ENCODE data around the gene IGHMBP2.

The IGHMBP2 gene

GRCh38 chr11:68941324-68942094, 37.8 kb downstream of the IGHMBP2 start:
- ATAC-seq, result no peak

GRCh38 chr11:68942095-68942620, 38.5 kb downstream of the IGHMBP2 start:
- no peak for ATAC-seq

GRCh38 chr11:68942751-68943271, 39.1 kb downstream of the IGHMBP2 start:
- no peak for ATAC-seq

- no peak for ATAC-seq
Measured at GRCh38 chr11:68946416-68947090, 42.9 kb downstream of the IGHMBP2 start.

- ATAC-seq, result no peak
Measured at GRCh38 chr11:68947151-68947550, 43.5 kb downstream of the IGHMBP2 start.

- ATAC-seq, result no peak
Measured at GRCh38 chr11:68948496-68948895, 44.8 kb downstream of the IGHMBP2 start.

GRCh38 chr11:68948935-68949334, 45.2 kb downstream of the IGHMBP2 start:
- ATAC-seq, result no peak

- no peak for ATAC-seq
Measured at GRCh38 chr11:68950270-68950669, 46.6 kb downstream of the IGHMBP2 start.

- ATAC-seq, result no peak
Measured at GRCh38 chr11:68950762-68951161, 47.1 kb downstream of the IGHMBP2 start.

GRCh38 chr11:68954836-68955606, 51.3 kb downstream of the IGHMBP2 start:
- ATAC-seq, result no peak

- ATAC-seq, result no peak
Measured at GRCh38 chr11:68955607-68955958, 51.9 kb downstream of the IGHMBP2 start.

GRCh38 chr11:68956142-68956541, 52.5 kb downstream of the IGHMBP2 start:
- ATAC-seq, result peak in 1 of 2 donors; percentile 24

GRCh38 chr11:68956547-68957254, 53.0 kb downstream of the IGHMBP2 start:
- ATAC-seq, result no peak

- no peak for ATAC-seq
Measured at GRCh38 chr11:68958211-68958610, 54.5 kb downstream of the IGHMBP2 start.

- ATAC-seq, result no peak
Measured at GRCh38 chr11:68959465-68960293, 56.0 kb downstream of the IGHMBP2 start.

GRCh38 chr11:68960294-68961071, 56.8 kb downstream of the IGHMBP2 start:
- ATAC-seq, result no peak

GRCh38 chr11:68961245-68961644, 57.6 kb downstream of the IGHMBP2 start:
- ATAC-seq, result no peak

- ATAC-seq, result peak in 1 of 2 donors; percentile 17
Measured at GRCh38 chr11:68962527-68963250, 59.0 kb downstream of the IGHMBP2 start.

- ATAC-seq, result peak in 1 of 2 donors; percentile 44
Measured at GRCh38 chr11:68963779-68964178, 60.1 kb downstream of the IGHMBP2 start.

Measured in activated CD4-positive, CD25-positive, alpha-beta regulatory T cell treated with anti-CD3 and anti-CD28 coated beads, Interleukin-2, amount 50 U/mL, for 24 hours (primary cell).